ENCODE data around the gene B4GALNT1.

GRCh38 chr12:57626111-57626920, 6.7 kb downstream of the B4GALNT1 start:
- TF ChIP-seq, protein P1, sequence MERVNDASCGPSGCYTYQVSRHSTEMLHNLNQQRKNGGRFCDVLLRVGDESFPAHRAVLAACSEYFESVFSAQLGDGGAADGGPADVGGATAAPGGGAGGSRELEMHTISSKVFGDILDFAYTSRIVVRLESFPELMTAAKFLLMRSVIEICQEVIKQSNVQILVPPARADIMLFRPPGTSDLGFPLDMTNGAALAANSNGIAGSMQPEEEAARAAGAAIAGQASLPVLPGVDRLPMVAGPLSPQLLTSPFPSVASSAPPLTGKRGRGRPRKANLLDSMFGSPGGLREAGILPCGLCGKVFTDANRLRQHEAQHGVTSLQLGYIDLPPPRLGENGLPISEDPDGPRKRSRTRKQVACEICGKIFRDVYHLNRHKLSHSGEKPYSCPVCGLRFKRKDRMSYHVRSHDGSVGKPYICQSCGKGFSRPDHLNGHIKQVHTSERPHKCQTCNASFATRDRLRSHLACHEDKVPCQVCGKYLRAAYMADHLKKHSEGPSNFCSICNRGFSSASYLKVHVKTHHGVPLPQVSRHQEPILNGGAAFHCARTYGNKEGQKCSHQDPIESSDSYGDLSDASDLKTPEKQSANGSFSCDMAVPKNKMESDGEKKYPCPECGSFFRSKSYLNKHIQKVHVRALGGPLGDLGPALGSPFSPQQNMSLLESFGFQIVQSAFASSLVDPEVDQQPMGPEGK (CRISPR knock-in tag; IDR thresholded peaks at IDR 0.05; ENCODE audit: borderline replicate concordance) = no peak
- TF ChIP-seq GLIS3 (CRISPR knock-in tag; IDR thresholded peaks at IDR 0.05) (no peak), ZFP30 (CRISPR knock-in tag; IDR thresholded peaks at IDR 0.05) (no peak), ZNF565 (CRISPR knock-in tag; conservative IDR thresholded peaks at IDR 0.05; ENCODE audit: low read depth) (no peak)
